B cell (primary cell): Measurements from ENCODE around the gene COL5A1. TPM values are rescaled to one million over a fixed set of nuclear protein-coding genes. Genes with fewer than 3 reads are reported as not detected.
"Not testable (repeated sequence)": the region's sequence is repeated elsewhere in the genome, so short reads cannot be mapped to it uniquely, and the experiment has no call there.

Source experiments
- ATAC-seq: fragments of 200-7000 bp; cut with Tn5 transposase; one replicate; pipeline ENCODE4 v1.10.0; 2021; ENCODE audit warnings: low read depth, mild to moderate bottlenecking, moderate number of reproducible peaks, moderate library complexity
- CTCF ChIA-PET: fragments of 350-600 bp; sonication (Branson Sonifier 250); formaldehyde crosslinking; loops from one replicate; lab custom pipeline; 2021; ENCODE audit warnings: antibody characterized with exemption, inconsistent platforms; lab: Charles Lee
- POLR2A ChIA-PET: fragments of 350-600 bp; sonication (Branson Sonifier 250); formaldehyde crosslinking; loops from one replicate; lab custom pipeline; 2021; ENCODE audit warnings: antibody characterized with exemption; lab: Charles Lee
- DNase-seq: peaks from one replicate; pipeline ENCODE4 v3.0.0; 2013
- H2AFZ ChIP-seq: 2 replicates; pipeline ENCODE4 v1.6.1; 2012; ENCODE audit warnings: mild to moderate bottlenecking, low read depth, low read length; ENCODE audit not compliant: insufficient read depth, poor library complexity, severe bottlenecking
- H3K27ac ChIP-seq, 2 donors: 1 replicate in 1 of 2; 2 replicates in 1 of 2; pipeline ENCODE4 v1.5.1; 2012 to 2013; ENCODE audit warnings: low read length in 2 of 2, mild to moderate bottlenecking in 2 of 2, moderate library complexity in 1 of 2
- H3K27me3 ChIP-seq, 4 experiments: fragments of 200-600 bp in 1 of 4; sonication (generic) in 1 of 4; replicated peaks in 1 of 4; 1 replicate in 2 of 4; 2 replicates in 2 of 4; pipeline versions ENCODE4 v1.6.1 to v1.7.0; 2013 to 2016; ENCODE audit warnings: low read length in 3 of 4, mild to moderate bottlenecking in 2 of 4, mixed read lengths in 1 of 4, moderate library complexity in 1 of 4; ENCODE audit not compliant: insufficient read depth in 4 of 4, control insufficient read depth in 3 of 4; ENCODE audit errors: control extremely low read depth in 1 of 4
- H3K36me3 ChIP-seq, 2 experiments: replicated peaks in 1 of 2; 1 replicate in 1 of 2; 2 replicates in 1 of 2; pipeline versions ENCODE4 v1.6.1 to v1.7.1; 2013; ENCODE audit warnings: low read length in 1 of 2; ENCODE audit not compliant: insufficient read depth in 2 of 2, control insufficient read depth in 1 of 2; ENCODE audit errors: control extremely low read depth in 1 of 2, extremely low read depth in 1 of 2
- H3K4me1 ChIP-seq, 2 donors: fragments of 200-600 bp in 1 of 2; sonication (generic) in 1 of 2; 1 replicate in 1 of 2; 2 replicates in 1 of 2; pipeline versions ENCODE4 v1.5.1 to v1.6.1; 2013 to 2017; ENCODE audit warnings: low read length in 2 of 2; ENCODE audit not compliant: control insufficient read depth in 2 of 2, insufficient read depth in 2 of 2
- H3K4me2 ChIP-seq: replicated peaks from 2 replicates; pipeline ENCODE3; 2012; ENCODE audit warnings: mild to moderate bottlenecking, low read depth, low read length; ENCODE audit not compliant: poor library complexity, severe bottlenecking
- H3K4me3 ChIP-seq, 5 experiments: fragments of 200-600 bp in 1 of 5; sonication (generic) in 1 of 5; 1 replicate in 3 of 5; 2 replicates in 2 of 5; pipeline versions ENCODE4 v1.5.1 to v1.7.0; 2011 to 2016; ENCODE audit warnings: low read length in 4 of 5, mild to moderate bottlenecking in 4 of 5, low read depth in 2 of 5, control low read depth in 1 of 5, moderate library complexity in 1 of 5; ENCODE audit not compliant: insufficient read depth in 1 of 5; ENCODE audit errors: control extremely low read depth in 1 of 5, extremely low read depth in 1 of 5
- H3K79me2 ChIP-seq: fragments of 200-600 bp; sonication (generic); one replicate; pipeline ENCODE4 v1.6.0; 2016; ENCODE audit warnings: low read length; ENCODE audit not compliant: control insufficient read depth, insufficient read depth
- H3K9ac ChIP-seq: fragments of 200-600 bp; sonication (generic); 2 replicates; pipeline ENCODE4 v1.6.1; 2017; ENCODE audit warnings: mild to moderate bottlenecking, low read length, moderate library complexity
- H3K9me3 ChIP-seq, 3 donors: one replicate each; pipeline versions ENCODE4 v1.6.1 to v1.7.1; 2013; ENCODE audit warnings: low read length in 2 of 3; ENCODE audit not compliant: control insufficient read depth in 2 of 3, insufficient read depth in 1 of 3; ENCODE audit errors: control extremely low read depth in 1 of 3
- H4K20me1 ChIP-seq: 2 replicates; pipeline ENCODE4 v1.6.0; 2012; ENCODE audit warnings: mild to moderate bottlenecking, low read length; ENCODE audit not compliant: insufficient read depth, control insufficient read depth, poor library complexity, severe bottlenecking
- H3K27ac Mint-ChIP-seq: one replicate; pipeline ENCODE4 v1.8.0; 2021; ENCODE audit warnings: mixed read lengths
- H3K27me3 Mint-ChIP-seq: one replicate; pipeline ENCODE4 v1.8.0; 2021; ENCODE audit warnings: mixed read lengths
- H3K4me1 Mint-ChIP-seq: one replicate; pipeline ENCODE4 v1.8.0; 2021; ENCODE audit warnings: mixed read lengths
- H3K4me3 Mint-ChIP-seq: one replicate; pipeline ENCODE4 v1.8.0; 2021; ENCODE audit warnings: mixed read lengths
- H3K9me3 Mint-ChIP-seq: one replicate; pipeline ENCODE4 v1.8.0; 2022; ENCODE audit warnings: mixed read lengths; ENCODE audit not compliant: insufficient read depth
- CTCF ChIP-seq: fragments of 200-600 bp; IDR thresholded peaks from one replicate; pipeline ENCODE4 v1.8.0; 2022; ENCODE audit warnings: antibody characterized with exemption, mild to moderate bottlenecking
- EZH2 ChIP-seq: IDR thresholded peaks from 2 replicates; pipeline ENCODE4 v1.6.1; 2012; ENCODE audit warnings: borderline replicate concordance, low read depth, mild to moderate bottlenecking, moderate library complexity, low read length; ENCODE audit not compliant: insufficient read depth, poor library complexity, severe bottlenecking
- WGBS: methylation state at CpG from one replicate; pipeline ENCODE4 v1.1.5; 2013; ENCODE audit warnings: missing lambda C conversion rate; ENCODE audit not compliant: insufficient coverage; 5-methylcytosine and 5-hydroxymethylcytosine counted together
- intact Hi-C: fragments of 100-400 bp; cut with micrococcal nuclease; formaldehyde crosslinking; loops from one replicate; pipeline ENCODE4 v1.10.0; 2022
- polyA plus RNA-seq: library from polyadenylated mRNA; depleted of rRNA; stranded (reverse); fragments of >200 nt; gene quantifications from 2 replicates; pipeline ENCODE4 v1.2.3, GENCODE V29; 2012
- total RNA-seq, 2 donors: library from RNA; stranded (reverse); fragments of 120-200 nt in 1 of 2; gene quantifications; 1 replicate in 1 of 2; 2 replicates in 1 of 2; pipeline versions ENCODE4 v1.2.3 to v1.2.4, GENCODE V29; 2013 to 2022

COL5A1 gene
- total and polyA plus RNA-seq, 2 donors (not counting 1 experiment from before 2014, with no cell fraction given) = 0.06 TPM; not detected in 1

- Mint-ChIP-seq H3K27me3 (peaks cover 11% of the 10 kb centered on the region), H3K27ac (no peak overlapping the region), H3K9me3 (peaks cover 6% of the 10 kb centered on the region), H3K4me1 (no peaks in the 10 kb centered on the region), H3K4me3 (no peak overlapping the region)
- TF ChIP-seq CTCF (no peak), EZH2 (no peak)
- ChIA-PET POLR2A (no interaction called here), CTCF (no interaction called here)
- H3K36me3 ChIP-seq = no peaks in the 10 kb centered on the region
- H3K4me2 ChIP-seq = no peak overlapping the region
- peaks cover 0 to 15% (median 2%) of the 10 kb centered on the region in 3 donors for H3K9me3 ChIP-seq
- H2AFZ ChIP-seq = no peak overlapping the region
- intact Hi-C loops = no loop called here
- peaks cover 0 to 4% (median 0%) of the 10 kb centered on the region in 4 experiments for H3K27me3 ChIP-seq
- DNase-seq (no peak), ATAC-seq (no peak)
- no peaks in the 10 kb centered on the region for H4K20me1 ChIP-seq
- H3K4me1 ChIP-seq = no peaks in the 10 kb centered on the region
- no peaks in the 10 kb centered on the region for H3K79me2 ChIP-seq
- no peak overlapping the region for H3K4me3 ChIP-seq
- no peak overlapping the region for H3K27ac ChIP-seq
- no peak overlapping the region for H3K9ac ChIP-seq
- 88% methylated on average over 16 of the region's 18 CpGs for WGBS
Observed at GRCh38 chr9:134855231-134855899, 213.8 kb downstream of the COL5A1 start.

GRCh38 chr9:134855900-134856377, 214.3 kb downstream of the COL5A1 start:
- Histone ChIP-seq H3K9me3 (peaks cover 0 to 9% (median 2%) of the 10 kb centered on the region in 3 donors), H3K79me2 (no peaks in the 10 kb centered on the region), H4K20me1 (no peaks in the 10 kb centered on the region), H3K4me3 (no peak overlapping the region), H3K36me3 (no peaks in the 10 kb centered on the region), H2AFZ (no peak overlapping the region), H3K4me2 (no peak overlapping the region), H3K27ac (no peak overlapping the region), H3K4me1 (no peaks in the 10 kb centered on the region), H3K27me3 (peaks cover 0 to 4% (median 0%) of the 10 kb centered on the region in 4 experiments), H3K9ac (no peak overlapping the region)
- Mint-ChIP-seq H3K27ac (no peak overlapping the region), H3K4me1 (no peaks in the 10 kb centered on the region), H3K9me3 (peaks cover 6% of the 10 kb centered on the region), H3K4me3 (no peak overlapping the region), H3K27me3 (peaks cover 11% of the 10 kb centered on the region)
- 94% methylated on average over 5 of the region's 9 CpGs for WGBS
- CTCF ChIA-PET = no interaction called here
- no peak for DNase-seq
- ATAC-seq = no peak
- POLR2A ChIA-PET = no interaction called here
- TF ChIP-seq CTCF = no peak
- TF ChIP-seq EZH2 = no peak
- intact Hi-C loops = no loop called here

GRCh38 chr9:134857451-134857850, 215.8 kb downstream of the COL5A1 start:
- H3K9me3 Mint-ChIP-seq, H3K36me3 ChIP-seq, H3K4me3 Mint-ChIP-seq, ATAC-seq, H3K4me3 ChIP-seq, DNase-seq, H3K27ac ChIP-seq, H3K4me1 ChIP-seq, H3K4me2 ChIP-seq, H3K4me1 Mint-ChIP-seq, H3K79me2 ChIP-seq, CTCF ChIA-PET, H3K9ac ChIP-seq, H3K27me3 ChIP-seq, H2AFZ ChIP-seq, H3K27ac Mint-ChIP-seq, intact Hi-C loops, H4K20me1 ChIP-seq, POLR2A ChIA-PET: not testable (repeated sequence)
- WGBS = 100% methylated on average over 1 of the region's 2 CpGs
- peaks cover 11% of the 10 kb centered on the region for H3K27me3 Mint-ChIP-seq
- H3K9me3 ChIP-seq = peaks cover 0 to 10% (median 2%) of the 10 kb centered on the region in 3 donors
